Liver (tissue), 9 donors: ENCODE measurements around the gene SMIM21. TPM values are rescaled to one million over a fixed set of nuclear protein-coding genes. Genes with fewer than 3 reads are reported as not detected.

Experiments used
- DNase-seq: peaks from one replicate; pipeline ENCODE4 v3.0.0-alpha.2; 2017; ENCODE audit warnings: low spot score
- H3K27ac ChIP-seq, 2 donors: one replicate each; pipeline ENCODE4 v1.7.0; 2013; ENCODE audit warnings: inconsistent platforms in 2 of 2, low read length in 2 of 2, control low read depth in 1 of 2, low read depth in 1 of 2, mild to moderate bottlenecking in 1 of 2
- H3K27me3 ChIP-seq, 4 donors: one replicate each; pipeline versions ENCODE4 v1.6.1 to v1.7.0; 2013; ENCODE audit warnings: low read length in 3 of 4, inconsistent platforms in 1 of 4, mild to moderate bottlenecking in 1 of 4, moderate library complexity in 1 of 4; ENCODE audit not compliant: control insufficient read depth in 4 of 4, insufficient read depth in 4 of 4
- H3K36me3 ChIP-seq, 4 donors: one replicate each; pipeline versions ENCODE4 v1.6.1 to v1.7.0; 2013; ENCODE audit warnings: low read length in 3 of 4, mild to moderate bottlenecking in 3 of 4, low read depth in 1 of 4, moderate library complexity in 1 of 4; ENCODE audit not compliant: control insufficient read depth in 4 of 4, insufficient read depth in 3 of 4
- H3K4me1 ChIP-seq, 4 donors: one replicate each; pipeline versions ENCODE4 v1.6.1 to v1.7.0; 2013; ENCODE audit warnings: low read length in 3 of 4, mild to moderate bottlenecking in 3 of 4, moderate library complexity in 1 of 4; ENCODE audit not compliant: control insufficient read depth in 4 of 4, insufficient read depth in 4 of 4
- H3K4me3 ChIP-seq, 3 donors: one replicate each; pipeline versions ENCODE4 v1.6.1 to v1.7.0; 2013; ENCODE audit warnings: low read length in 3 of 3, control low read depth in 1 of 3, low read depth in 1 of 3, mild to moderate bottlenecking in 1 of 3
- H3K9ac ChIP-seq, 2 donors: one replicate each; pipeline ENCODE4 v1.7.0; 2013; ENCODE audit warnings: low read length in 2 of 2, mild to moderate bottlenecking in 2 of 2, moderate library complexity in 2 of 2, control low read depth in 1 of 2, low read depth in 1 of 2
- H3K9me3 ChIP-seq, 4 donors: one replicate each; pipeline versions ENCODE4 v1.6.1 to v1.7.0; 2013; ENCODE audit warnings: low read length in 3 of 4; ENCODE audit not compliant: control insufficient read depth in 4 of 4
- CTCF ChIP-seq: fragments of 150-350 bp; IDR thresholded peaks from 2 replicates; pipeline ENCODE4 v1.5.1; 2017; ENCODE audit warnings: improper control_type of control experiment, low read depth, low read length; ENCODE audit not compliant: missing input control
- FOXA2 ChIP-seq: IDR thresholded peaks from 2 replicates; pipeline ENCODE4 v1.6.1; 2016; ENCODE audit warnings: antibody characterized with exemption
- HNF4G ChIP-seq: IDR thresholded peaks from 2 replicates; pipeline ENCODE4 v1.6.1; 2016; ENCODE audit warnings: antibody characterized with exemption
- JUND ChIP-seq, 2 donors: IDR thresholded peaks; 2 replicates each; pipeline ENCODE4 v1.6.1; 2016; ENCODE audit warnings: antibody characterized with exemption in 2 of 2
- MAX ChIP-seq: IDR thresholded peaks from 2 replicates; pipeline ENCODE4 v1.6.1; 2016; ENCODE audit warnings: antibody characterized with exemption
- RAD21 ChIP-seq, 2 donors: IDR thresholded peaks; 2 replicates each; pipeline ENCODE4 v1.6.1; 2016; ENCODE audit warnings: antibody characterized with exemption in 2 of 2, mild to moderate bottlenecking in 2 of 2
- REST ChIP-seq: IDR thresholded peaks from 2 replicates; pipeline ENCODE4 v1.6.1; 2016; ENCODE audit warnings: antibody characterized with exemption, mild to moderate bottlenecking
- TAF1 ChIP-seq: conservative IDR thresholded peaks from 2 replicates; pipeline ENCODE4 v1.6.1; 2016; ENCODE audit warnings: antibody characterized with exemption, mild to moderate bottlenecking
- YY1 ChIP-seq: IDR thresholded peaks from 2 replicates; pipeline ENCODE4 v1.6.1; 2016; ENCODE audit warnings: antibody characterized with exemption, mild to moderate bottlenecking
- ZBTB33 ChIP-seq: IDR thresholded peaks from 2 replicates; pipeline ENCODE4 v1.6.1; 2016; ENCODE audit warnings: antibody characterized with exemption
- WGBS: extraction: QIAGEN DNeasy Blood & Tissue Kit; methylation state at CpG from one replicate; pipeline ENCODE4 v1.1.7; 2013; 5-methylcytosine and 5-hydroxymethylcytosine counted together
- polyA plus RNA-seq, 2 donors: library from polyadenylated mRNA; stranded (reverse) in 1 of 2; unstranded in 1 of 2; fragments of 200-250 nt in 1 of 2; fragments of >200 nt in 1 of 2; fragmentation: Nextera tagmentation in 1 of 2; extraction: Ambion mirVana in 1 of 2; gene quantifications; one replicate each; pipeline versions ENCODE4 v1.2.1 to v1.2.3, GENCODE V29; 2013 to 2015
- total RNA-seq, 2 donors: library from RNA; depleted of rRNA; stranded (reverse); fragments of >200 nt; gene quantifications; one replicate each; pipeline ENCODE4 v1.2.3, GENCODE V29; 2014
- donor health status: healthy.
- donor health status: healthy.
- donor health status: healthy.
- donor health status: healthy.
- donor health status: healthy.

The SMIM21 gene
- total and polyA plus RNA-seq, 4 donors, result not detected

- TF ChIP-seq MAX (no peak), ZBTB33 (no peak), YY1 (no peak), RAD21 (IDR thresholded peaks at IDR 0.05) (no peak), HNF4G (no peak), JUND (IDR thresholded peaks at IDR 0.05) (no peak)
Measured at GRCh38 chr18:75441896-75442295, 14.4 kb upstream of the SMIM21 start (continued).

- no peak for DNase-seq
- no peaks in the 10 kb centered on the region for H3K4me1 ChIP-seq
- H3K9me3 ChIP-seq, result no peaks in the 10 kb centered on the region
- no peak overlapping the region for H3K9ac ChIP-seq
- H3K36me3 ChIP-seq, result no peaks in the 10 kb centered on the region
- 94% methylated on average over 4 of the region's 4 CpGs for WGBS
- no peak overlapping the region for H3K4me3 ChIP-seq
- H3K27me3 ChIP-seq, result no peaks in the 10 kb centered on the region
- H3K27ac ChIP-seq, result no peak overlapping the region
- TF ChIP-seq YY1 (no peak), HNF4G (no peak), CTCF (no peak)
Measured at GRCh38 chr18:75439348-75439747, 11.8 kb upstream of the SMIM21 start.

GRCh38 chr18:75438891-75439290 is 11.4 kb upstream of the SMIM21 start:
- H3K4me3 ChIP-seq, result no peak overlapping the region
- H3K9ac ChIP-seq, result no peak overlapping the region
- TF ChIP-seq FOXA2, result no peak
- TF ChIP-seq TAF1, result no peak
- TF ChIP-seq REST, result no peak
- H3K9me3 ChIP-seq, result no peaks in the 10 kb centered on the region
- no peak overlapping the region for H3K27ac ChIP-seq
- WGBS, result 50% methylated on average over 3 of the region's 3 CpGs
- H3K36me3 ChIP-seq, result no peaks in the 10 kb centered on the region
- no peaks in the 10 kb centered on the region for H3K27me3 ChIP-seq
- no peaks in the 10 kb centered on the region for H3K4me1 ChIP-seq
- DNase-seq, result no peak
